Vagina (tissue), 2 donors: ENCODE measurements around the gene FOXE3.

ENCODE experiments used
- CTCF ChIP-seq, 3 experiments: fragments of 450-650 bp in 2 of 3; fragments of 200-600 bp in 1 of 3; sonication (generic) in 1 of 3; IDR thresholded peaks; one replicate each; pipeline ENCODE4 v1.5.1; 2017 to 2019; ENCODE audit warnings: antibody characterized with exemption in 3 of 3, mild to moderate bottlenecking in 2 of 3, moderate library complexity in 2 of 3
- POLR2A ChIP-seq, 2 donors: fragments of 450-650 bp; IDR thresholded peaks; one replicate each; pipeline ENCODE4 v1.6.1; 2017; ENCODE audit warnings: antibody characterized with exemption in 2 of 2, mild to moderate bottlenecking in 2 of 2, moderate library complexity in 2 of 2
- POLR2AphosphoS5 ChIP-seq, 2 donors: sonication (generic); formaldehyde crosslinking; IDR thresholded peaks; one replicate each; pipeline ENCODE4 v1.9.0; 2017; ENCODE audit warnings: antibody characterized with exemption in 2 of 2, mild to moderate bottlenecking in 2 of 2, low read depth in 1 of 2; ENCODE audit not compliant: insufficient read depth in 1 of 2

- TF ChIP-seq CTCF (IDR thresholded peaks at IDR 0.05) (no peak), POLR2A (IDR thresholded peaks at IDR 0.05) (no peak), POLR2AphosphoS5 (IDR thresholded peaks at IDR 0.05; ENCODE audit: insufficient read depth in 1 of 2, low read depth in 1 of 2) (no peak)
Observed at GRCh38 chr1:47431534-47431933, 15.4 kb downstream of the FOXE3 start.
